Measurements from ENCODE around the gene NEK6.

GRCh38 chr9:124298646-124299235, 41.0 kb downstream of the NEK6 start:
- TF ChIP-seq CTCF (IDR thresholded peaks at IDR 0.05; ENCODE audit: insufficient read depth, low read length) = no peak
- TF ChIP-seq POLR2AphosphoS5 (IDR thresholded peaks at IDR 0.05; ENCODE audit: low read depth) = no peak
- TF ChIP-seq GABPA (IDR thresholded peaks at IDR 0.05; ENCODE audit: low read depth) = no peak
- TF ChIP-seq REST (IDR thresholded peaks at IDR 0.05; ENCODE audit: insufficient replicate concordance, low read depth) = no peak
